Nephron progenitor cell (in vitro differentiated cells): ENCODE results near the gene RCAN1.

ENCODE experiments used
- DNase-seq: peaks from one replicate; pipeline ENCODE4 v3.0.0; 2021
- H3K27ac Mint-ChIP-seq: 2 replicates; pipeline ENCODE4 v1.8.0; 2021; ENCODE audit warnings: mild to moderate bottlenecking, moderate library complexity, mixed read lengths
- H3K27me3 Mint-ChIP-seq: 2 replicates; pipeline ENCODE4 v1.8.0; 2021; ENCODE audit warnings: mild to moderate bottlenecking, low read depth, mixed read lengths; ENCODE audit not compliant: poor library complexity
- H3K36me3 Mint-ChIP-seq: 2 replicates; pipeline ENCODE4 v1.8.0; 2021; ENCODE audit warnings: low read depth, mixed read lengths
- H3K4me1 Mint-ChIP-seq: 2 replicates; pipeline ENCODE4 v1.8.0; 2021; ENCODE audit warnings: mixed read lengths
- H3K4me3 Mint-ChIP-seq: 2 replicates; pipeline ENCODE4 v1.8.0; 2021; ENCODE audit warnings: mild to moderate bottlenecking, moderate library complexity, mixed read lengths
- H3K9me3 Mint-ChIP-seq: 2 replicates; pipeline ENCODE4 v1.8.0; 2021; ENCODE audit warnings: mild to moderate bottlenecking, moderate library complexity, mixed read lengths
- TF ChIP-seq, protein P1 (sequence below): fragments of 200-600 bp; sonication (generic); IDR thresholded peaks from 2 replicates; pipeline ENCODE4 v1.5.0; 2021; ENCODE audit warnings: antibody characterized with exemption

The RCAN1 gene

DNA sequence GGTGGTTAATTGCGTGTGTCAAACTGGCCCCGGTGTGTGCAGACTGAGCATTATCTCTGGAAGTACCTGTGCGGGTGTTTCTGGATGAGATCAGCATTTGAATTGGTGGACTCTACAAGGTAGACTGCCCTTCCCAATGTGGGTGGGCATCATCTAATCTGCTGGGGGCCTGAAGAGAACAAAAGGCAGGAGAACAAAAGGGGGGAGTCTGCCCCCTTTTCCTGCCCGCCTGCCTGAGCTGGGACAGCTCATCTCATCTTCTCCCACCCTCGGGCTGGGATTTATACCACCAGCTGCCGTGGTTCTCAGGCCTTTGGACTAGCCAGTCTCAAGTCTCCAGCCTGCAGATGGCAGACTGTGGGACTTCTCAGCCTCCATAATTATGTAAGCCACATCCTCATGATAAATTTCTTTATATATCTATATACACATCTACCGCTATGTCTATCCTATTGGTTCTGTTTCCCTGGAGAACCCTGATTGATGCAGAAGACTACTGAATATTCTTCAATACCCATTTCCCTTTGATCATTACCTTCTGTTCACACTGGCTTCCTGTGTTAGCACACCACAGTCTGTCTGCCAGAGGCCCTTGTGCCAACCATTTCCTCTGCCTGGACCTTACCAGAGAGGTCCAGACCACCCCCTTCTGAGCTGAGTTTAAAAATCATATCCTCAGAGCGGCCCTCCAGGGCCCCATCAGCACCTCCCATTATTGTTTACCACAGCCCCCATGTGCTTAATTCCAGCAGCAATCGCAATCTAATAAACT is 25.2 kb downstream of the RCAN1 start:
- H3K36me3 Mint-ChIP-seq = peaks cover 4% of the 10 kb centered on the region
- TF ChIP-seq, protein P1, sequence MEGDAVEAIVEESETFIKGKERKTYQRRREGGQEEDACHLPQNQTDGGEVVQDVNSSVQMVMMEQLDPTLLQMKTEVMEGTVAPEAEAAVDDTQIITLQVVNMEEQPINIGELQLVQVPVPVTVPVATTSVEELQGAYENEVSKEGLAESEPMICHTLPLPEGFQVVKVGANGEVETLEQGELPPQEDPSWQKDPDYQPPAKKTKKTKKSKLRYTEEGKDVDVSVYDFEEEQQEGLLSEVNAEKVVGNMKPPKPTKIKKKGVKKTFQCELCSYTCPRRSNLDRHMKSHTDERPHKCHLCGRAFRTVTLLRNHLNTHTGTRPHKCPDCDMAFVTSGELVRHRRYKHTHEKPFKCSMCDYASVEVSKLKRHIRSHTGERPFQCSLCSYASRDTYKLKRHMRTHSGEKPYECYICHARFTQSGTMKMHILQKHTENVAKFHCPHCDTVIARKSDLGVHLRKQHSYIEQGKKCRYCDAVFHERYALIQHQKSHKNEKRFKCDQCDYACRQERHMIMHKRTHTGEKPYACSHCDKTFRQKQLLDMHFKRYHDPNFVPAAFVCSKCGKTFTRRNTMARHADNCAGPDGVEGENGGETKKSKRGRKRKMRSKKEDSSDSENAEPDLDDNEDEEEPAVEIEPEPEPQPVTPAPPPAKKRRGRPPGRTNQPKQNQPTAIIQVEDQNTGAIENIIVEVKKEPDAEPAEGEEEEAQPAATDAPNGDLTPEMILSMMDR = no peak
- peaks cover 21% of the 10 kb centered on the region for H3K9me3 Mint-ChIP-seq
- H3K4me1 Mint-ChIP-seq = no peaks in the 10 kb centered on the region
- peaks cover 16% of the 10 kb centered on the region for H3K27me3 Mint-ChIP-seq
- H3K27ac Mint-ChIP-seq = no peak overlapping the region
- H3K4me3 Mint-ChIP-seq = no peak overlapping the region
- no peak for DNase-seq

DNA sequence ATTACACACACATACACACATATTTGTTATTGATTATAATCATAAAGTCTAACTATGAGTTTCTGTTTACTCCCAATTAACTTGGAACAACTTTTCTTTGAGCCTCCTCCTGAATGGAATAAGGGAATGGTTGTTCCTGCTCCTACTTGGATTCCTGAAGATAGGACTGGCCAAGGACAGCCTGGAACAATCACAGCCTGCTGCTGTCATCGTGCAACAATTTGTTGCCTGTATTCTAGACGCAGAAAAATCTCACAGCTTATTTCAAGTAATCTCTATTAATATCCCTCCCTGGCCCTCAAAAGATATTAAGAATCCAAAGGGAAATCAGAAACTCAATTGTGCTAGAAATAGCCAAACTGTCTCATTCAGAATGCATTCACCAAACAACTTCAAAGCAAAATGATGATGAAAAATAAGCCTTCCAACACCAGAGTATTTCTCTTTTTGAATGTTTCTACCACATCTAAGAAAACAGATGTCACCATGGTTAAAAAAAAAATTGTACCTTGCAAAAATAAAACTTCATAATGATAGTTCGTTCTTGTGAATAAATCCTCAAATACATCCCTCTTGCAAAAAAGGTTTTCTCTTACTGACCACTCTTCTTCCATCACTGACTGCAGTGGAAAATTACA is 30.9 kb downstream of the RCAN1 start:
- Mint-ChIP-seq H3K9me3 (peaks cover 21% of the 10 kb centered on the region), H3K36me3 (peaks cover 4% of the 10 kb centered on the region), H3K4me1 (peaks cover 16% of the 10 kb centered on the region), H3K27me3 (peaks cover 10% of the 10 kb centered on the region), H3K27ac (no peak overlapping the region), H3K4me3 (no peak overlapping the region)
- no peak for DNase-seq
- TF ChIP-seq, protein P1 = no peak

DNA sequence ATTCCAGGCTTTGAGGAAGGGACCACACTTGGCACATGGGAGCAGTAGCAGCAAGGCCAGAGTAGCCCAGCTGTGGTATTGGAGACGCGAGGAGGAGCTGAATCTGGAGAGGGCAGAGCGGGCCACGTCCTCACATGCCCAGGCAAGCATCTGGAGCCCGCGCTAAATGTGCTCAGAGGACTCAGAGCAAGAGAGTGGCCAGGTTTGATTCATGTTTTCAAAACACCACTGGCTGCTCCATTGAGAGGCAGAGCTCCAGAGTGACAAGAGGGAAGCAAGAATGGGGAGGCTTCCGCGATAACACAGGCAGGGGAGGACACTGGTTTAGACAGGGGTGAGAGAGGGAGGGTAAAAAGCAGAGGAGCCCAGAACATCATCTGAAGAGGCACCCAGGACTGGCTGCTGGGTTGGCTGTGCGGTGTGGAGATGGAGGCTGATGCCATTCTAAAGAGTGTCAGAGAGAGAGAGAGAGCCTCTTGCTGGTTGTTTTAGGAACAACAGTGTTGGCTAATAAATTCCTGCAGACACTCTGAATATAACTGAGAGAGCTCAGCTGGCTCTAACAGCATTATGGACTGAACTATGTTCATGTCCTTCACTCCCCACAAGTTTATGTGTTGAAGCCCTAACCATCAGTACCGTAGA is 32.3 kb downstream of the RCAN1 start:
- Mint-ChIP-seq H3K27me3 (peaks cover 8% of the 10 kb centered on the region), H3K27ac (no peak overlapping the region), H3K36me3 (peaks cover 4% of the 10 kb centered on the region), H3K4me3 (no peak overlapping the region), H3K9me3 (peaks cover 20% of the 10 kb centered on the region), H3K4me1 (peaks cover 16% of the 10 kb centered on the region)
- DNase-seq = peak; percentile 8
- TF ChIP-seq, protein P1 = peak; percentile 27

DNA sequence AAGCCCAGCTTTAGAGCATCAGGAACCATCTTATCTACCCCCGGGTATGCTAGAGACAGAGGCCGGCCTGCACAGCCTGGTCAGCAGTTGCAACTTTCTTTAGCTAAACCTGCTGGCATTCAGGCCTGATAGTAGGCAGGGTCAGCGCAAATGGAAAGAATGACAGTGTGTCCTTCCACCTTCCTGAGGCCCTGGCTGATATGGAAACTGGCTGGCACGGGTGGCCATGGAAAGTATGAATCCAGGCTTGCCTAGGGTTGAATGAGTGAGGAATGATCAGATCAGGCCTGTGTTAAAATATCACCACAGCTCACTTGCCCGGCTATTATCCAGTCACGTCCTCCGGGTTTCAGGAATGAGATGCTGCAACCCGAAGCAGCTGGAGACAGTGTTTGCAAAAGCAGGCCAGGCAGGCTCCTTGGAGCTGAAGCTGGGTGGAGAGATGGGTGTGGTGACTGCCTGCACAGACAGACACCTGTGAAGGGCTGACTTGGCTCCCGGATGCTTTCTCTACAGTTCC is 34.7 kb downstream of the RCAN1 start:
- no peak for DNase-seq

DNA sequence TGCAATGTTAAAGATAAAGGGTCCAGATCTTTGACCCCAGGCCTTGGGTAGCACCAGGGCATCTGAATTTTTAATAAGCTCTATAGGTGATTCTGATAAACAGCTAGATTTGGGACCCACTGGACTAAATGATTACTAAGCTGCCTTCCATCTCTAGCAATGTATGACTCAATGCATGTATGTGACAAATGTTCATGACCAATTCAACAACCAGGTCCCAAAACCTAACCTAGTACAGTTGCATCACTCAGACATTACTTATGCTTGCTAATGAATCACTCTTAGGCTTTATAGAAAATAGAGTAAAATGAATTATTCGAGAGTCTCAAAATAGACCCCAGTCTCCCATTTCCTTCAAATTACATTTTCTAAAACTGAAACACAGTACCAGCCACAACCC is 35.5 kb downstream of the RCAN1 start:
- no peak for DNase-seq
- Mint-ChIP-seq H3K27me3 (peaks cover 4% of the 10 kb centered on the region), H3K36me3 (no peaks in the 10 kb centered on the region), H3K27ac (no peak overlapping the region), H3K4me1 (peaks cover 16% of the 10 kb centered on the region), H3K9me3 (no peaks in the 10 kb centered on the region), H3K4me3 (no peak overlapping the region)
- TF ChIP-seq, protein P1 = no peak

More for the DNA sequence above, 34.7 kb downstream of the RCAN1 start:
- no peaks in the 10 kb centered on the region for H3K36me3 Mint-ChIP-seq
- H3K4me1 Mint-ChIP-seq = peaks cover 16% of the 10 kb centered on the region
- TF ChIP-seq, protein P1 = no peak
- no peak overlapping the region for H3K4me3 Mint-ChIP-seq
- peak overlapping the region; percentile 41 for H3K27ac Mint-ChIP-seq
- peaks cover 4% of the 10 kb centered on the region for H3K27me3 Mint-ChIP-seq
- no peaks in the 10 kb centered on the region for H3K9me3 Mint-ChIP-seq
